IMR-90 (cell line): ENCODE data around the gene DNAH6. TPM values are rescaled to one million over a fixed set of nuclear protein-coding genes. Genes with fewer than 3 reads are reported as not detected.

Experiments
- ATAC-seq: fragments of 200-7000 bp; cut with Tn5 transposase; 2 replicates; pipeline ENCODE4 v1.9.1; 2020; ENCODE audit warnings: low read depth, mild to moderate bottlenecking, moderate library complexity
- BruUV-seq: library from RNA; stranded (reverse); fragments of 400-500 nt; replicated peaks from 2 replicates; lab custom pipeline; 2021; lab: Mats Ljungman, UMichigan
- CTCF ChIA-PET: fragments of 300-600 bp; formaldehyde crosslinking; extraction: SDS; loops from one replicate; lab custom pipeline; 2021; ENCODE audit warnings: antibody characterized with exemption; lab: Yijun Ruan, JAX
- POLR2A ChIA-PET: fragments of 300-600 bp; sonication (Branson Sonifier 250); formaldehyde crosslinking; loops from one replicate; lab custom pipeline; 2022; ENCODE audit warnings: antibody characterized with exemption; ENCODE audit not compliant: unreplicated experiment; lab: Charles Lee
- DNase-seq: peaks from one replicate; pipeline ENCODE4 v3.0.0; 2013
- H2AFZ ChIP-seq: replicated peaks from 2 replicates; pipeline ENCODE3; 2013; ENCODE audit warnings: low read length, mild to moderate bottlenecking; ENCODE audit not compliant: poor library complexity
- H2AK5ac ChIP-seq: 2 replicates; pipeline ENCODE4 v1.6.1; 2013; ENCODE audit warnings: low read depth, low read length, inconsistent platforms
- H2AK9ac ChIP-seq: replicated peaks from 2 replicates; pipeline ENCODE3; 2013; ENCODE audit warnings: mild to moderate bottlenecking, low read depth, low read length, moderate library complexity; ENCODE audit not compliant: poor library complexity
- H2BK120ac ChIP-seq: 2 replicates; pipeline ENCODE4 v1.6.1; 2013; ENCODE audit warnings: low read depth, low read length, inconsistent platforms
- H2BK15ac ChIP-seq: 3 replicates; pipeline ENCODE4 v1.6.1; 2013; ENCODE audit warnings: low read depth, low read length, inconsistent platforms
- H2BK20ac ChIP-seq: 2 replicates; pipeline ENCODE4 v1.6.1; 2013; ENCODE audit warnings: low read depth, mild to moderate bottlenecking, inconsistent platforms, low read length, moderate library complexity
- H2BK5ac ChIP-seq: 2 replicates; pipeline ENCODE4 v1.6.1; 2013; ENCODE audit warnings: mild to moderate bottlenecking, low read depth, low read length, inconsistent platforms; ENCODE audit not compliant: poor library complexity, severe bottlenecking
- H3K14ac ChIP-seq: replicated peaks from 2 replicates; pipeline ENCODE4 v1.6.1; 2013; ENCODE audit warnings: low read depth, low read length, inconsistent platforms
- H3K18ac ChIP-seq: 2 replicates; pipeline ENCODE4 v1.6.1; 2013; ENCODE audit warnings: low read depth, low read length, control low read depth
- H3K23ac ChIP-seq: 2 replicates; pipeline ENCODE4 v1.6.1; 2013; ENCODE audit warnings: low read depth, low read length, inconsistent platforms
- H3K27ac ChIP-seq: 2 replicates; pipeline ENCODE4 v1.5.1; 2013; ENCODE audit warnings: mild to moderate bottlenecking, control low read depth, low read length; ENCODE audit not compliant: insufficient read depth
- H3K27me3 ChIP-seq: 2 replicates; pipeline ENCODE4 v1.6.1; 2013; ENCODE audit warnings: low read length; ENCODE audit not compliant: control insufficient read depth, insufficient read depth
- H3K36me3 ChIP-seq: 2 replicates; pipeline ENCODE4 v1.6.1; 2013; ENCODE audit warnings: low read length, mixed read lengths; ENCODE audit not compliant: control insufficient read depth, insufficient read depth
- H3K4ac ChIP-seq: 2 replicates; pipeline ENCODE4 v1.6.1; 2013; ENCODE audit warnings: low read depth, low read length, inconsistent platforms
- H3K4me1 ChIP-seq: 2 replicates; pipeline ENCODE4 v1.6.1; 2013; ENCODE audit warnings: low read length, mixed read lengths; ENCODE audit not compliant: control insufficient read depth, insufficient read depth
- H3K4me2 ChIP-seq: 2 replicates; pipeline ENCODE4 v1.6.1; 2013; ENCODE audit warnings: low read depth, mild to moderate bottlenecking, control low read depth, low read length, moderate library complexity
- H3K4me3 ChIP-seq: 2 replicates; pipeline ENCODE4 v1.5.1; 2013; ENCODE audit warnings: low read depth, mild to moderate bottlenecking, control low read depth, low read length, moderate library complexity; ENCODE audit not compliant: insufficient read depth
- H3K56ac ChIP-seq: 2 replicates; pipeline ENCODE4 v1.6.1; 2013; ENCODE audit warnings: low read length, inconsistent platforms; ENCODE audit not compliant: insufficient read depth; ENCODE audit errors: extremely low read depth
- H3K79me1 ChIP-seq, 2 experiments: 2 replicates each; pipeline ENCODE4 v1.6.1; 2013; ENCODE audit warnings: low read length in 2 of 2, inconsistent platforms in 1 of 2, low read depth in 1 of 2
- H3K9ac ChIP-seq: 2 replicates; pipeline ENCODE4 v1.6.1; 2013; ENCODE audit warnings: low read depth, low read length, control low read depth
- H3K9me1 ChIP-seq: 2 replicates; pipeline ENCODE4 v1.6.1; 2013; ENCODE audit warnings: low read length, inconsistent platforms; ENCODE audit not compliant: insufficient read depth
- H3K9me3 ChIP-seq: 2 replicates; pipeline ENCODE4 v1.6.1; 2013; ENCODE audit warnings: low read length; ENCODE audit not compliant: control insufficient read depth, insufficient read depth
- H4K20me1 ChIP-seq: 2 replicates; pipeline ENCODE4 v1.6.1; 2013; ENCODE audit warnings: low read length, inconsistent platforms; ENCODE audit not compliant: insufficient read depth
- H4K5ac ChIP-seq: 2 replicates; pipeline ENCODE4 v1.6.1; 2013; ENCODE audit warnings: mild to moderate bottlenecking, low read depth, low read length, control low read depth
- H4K8ac ChIP-seq, 2 experiments: 2 replicates each; pipeline ENCODE4 v1.6.1; 2013; ENCODE audit warnings: low read depth in 2 of 2, low read length in 2 of 2, control low read depth in 1 of 2, inconsistent platforms in 1 of 2
- H4K91ac ChIP-seq: 2 replicates; pipeline ENCODE4 v1.6.1; 2013; ENCODE audit warnings: low read depth, low read length, inconsistent platforms; ENCODE audit not compliant: insufficient read depth
- CEBPB ChIP-seq: IDR thresholded peaks from 2 replicates; pipeline ENCODE4 v1.6.1; 2012; ENCODE audit warnings: low read depth, low read length, improper control_type of control experiment
- CHD1 ChIP-seq: IDR thresholded peaks from 2 replicates; pipeline ENCODE4 v1.6.1; 2012; ENCODE audit warnings: low read depth, low read length, improper control_type of control experiment
- FOS ChIP-seq: fragments of 150-350 bp; IDR thresholded peaks from 2 replicates; pipeline ENCODE4 v1.6.1; 2016; ENCODE audit warnings: low read depth, low read length
- POLR2A ChIP-seq: IDR thresholded peaks from 2 replicates; pipeline ENCODE4 v1.6.1; 2012; ENCODE audit warnings: mild to moderate bottlenecking, low read depth, low read length
- RAD21 ChIP-seq: IDR thresholded peaks from 2 replicates; pipeline ENCODE4 v1.6.1; 2012; ENCODE audit warnings: low read length, improper control_type of control experiment
- RFX5 ChIP-seq: IDR thresholded peaks from 2 replicates; pipeline ENCODE4 v1.8.0; 2012; ENCODE audit warnings: low read depth, mild to moderate bottlenecking, low read length, moderate library complexity
- SMC3 ChIP-seq: fragments of 150-350 bp; IDR thresholded peaks from 2 replicates; pipeline ENCODE4 v1.6.1; 2016; ENCODE audit warnings: low read depth, mild to moderate bottlenecking, antibody characterized with exemption, low read length, moderate library complexity
- WGBS, 2 experiments: methylation state at CpG; one replicate each; pipeline versions ENCODE4 v1.1.5 to v1.1.7; 2013; ENCODE audit warnings: missing lambda C conversion rate in 2 of 2; ENCODE audit not compliant: insufficient read length in 1 of 2; ENCODE audit errors: extremely low coverage in 2 of 2; 5-methylcytosine and 5-hydroxymethylcytosine counted together
- dilution Hi-C: fragments of 300-500 bp; cut with HindIII; formaldehyde crosslinking; loops from one replicate; pipeline ENCODE4 v1.14.3; 2018; ENCODE audit warnings: low sequenced_read_pairs; ENCODE audit not compliant: unreplicated experiment
- in situ Hi-C: fragments of 300-500 bp; cut with MboI; formaldehyde crosslinking; loops from 3 replicates; pipeline ENCODE4 v1.14.3; 2019; ENCODE audit warnings: low sequenced_read_pairs, inconsistent platforms, mixed read lengths
- intact Hi-C: fragments of 100-400 bp; cut with micrococcal nuclease; formaldehyde crosslinking; loops from 2 replicates; pipeline ENCODE4 v1.10.0; 2022
- polyA plus RNA-seq, 3 experiments: library from polyadenylated mRNA; depleted of rRNA; stranded (reverse); fragments of >200 nt; gene quantifications; 2 replicates each; pipeline ENCODE4 v1.2.3, GENCODE V29; 2012; ENCODE audit warnings: low replicate concordance in 1 of 3
- total RNA-seq: library from RNA; depleted of rRNA; stranded (reverse); fragments of >200 nt; gene quantifications from 2 replicates; pipeline ENCODE4 v1.2.3, GENCODE V29; 2012
- TF ChIP-seq, protein P1 (sequence below): fragments of 150-350 bp; IDR thresholded peaks from 2 replicates; pipeline ENCODE4 v1.6.1; 2016; ENCODE audit warnings: low read depth, mild to moderate bottlenecking, low read length, moderate library complexity, borderline replicate concordance
- TF ChIP-seq, protein P2 (sequence below): conservative IDR thresholded peaks from 2 replicates; pipeline ENCODE4 v1.5.1; 2012; ENCODE audit warnings: mild to moderate bottlenecking, low read depth, low read length, improper control_type of control experiment

The DNAH6 gene
- total and polyA plus RNA-seq, 2 of the 4 experiments (the other 2 are of a cell fraction) = under 0.01 to 0.07 TPM

DNA sequence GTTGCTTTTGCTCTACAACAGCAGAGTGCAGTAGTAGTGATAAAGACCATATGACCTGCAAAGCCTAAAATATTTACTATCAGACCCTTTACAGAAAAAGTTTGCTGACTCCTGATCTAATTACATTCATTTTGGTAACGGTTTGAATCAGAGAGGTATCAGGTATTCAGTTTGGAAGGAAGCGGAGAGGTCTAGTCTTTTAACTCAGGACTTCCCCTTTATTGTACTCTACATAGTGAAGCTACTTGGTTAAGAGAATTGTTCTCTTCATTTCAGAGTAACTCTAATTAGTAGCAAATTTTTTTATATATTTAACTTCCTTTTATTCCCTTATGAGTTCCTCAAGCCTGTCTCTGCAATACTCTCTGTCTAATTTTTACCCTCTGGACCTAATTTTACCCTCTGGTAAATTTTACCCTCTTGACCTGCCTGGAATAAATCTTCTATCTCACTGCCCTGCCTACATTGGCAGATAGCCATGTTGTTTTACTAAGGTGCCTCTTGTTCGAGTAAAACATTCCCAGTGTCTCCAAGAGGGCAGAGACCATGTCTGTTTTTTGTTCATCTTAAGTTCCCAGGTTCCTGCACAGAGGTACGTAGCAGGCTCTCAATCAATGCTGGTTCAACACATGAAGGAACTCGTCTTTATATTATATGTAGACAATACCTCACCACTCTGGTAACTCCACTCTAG lies 170.6 kb downstream of the DNAH6 start:
- POLR2A ChIA-PET = no interaction called here
- H2AFZ ChIP-seq = peak overlapping the region; percentile 17
- no peak overlapping the region for H3K4me3 ChIP-seq
- no peak overlapping the region for H3K4me2 ChIP-seq
- CTCF ChIA-PET = no interaction called here
- H3K4ac ChIP-seq = 0 out of 2 replicates have a peak overlapping the region, but pooled peaks have one; percentile 35
- intact Hi-C loops (no loop called here), dilution Hi-C loops (no loop called here), in situ Hi-C loops (no loop called here)
- H3K56ac ChIP-seq = no peak overlapping the region
- H4K5ac ChIP-seq = peak overlapping the region; percentile 54; the same call in 1 of the 2 replicates
- no peaks in the 10 kb centered on the region for H3K9me3 ChIP-seq
- no CpG with 5 or more reads among the region's 5 CpGs for WGBS, 2 experiments
- H2BK120ac ChIP-seq = no peak overlapping the region; the same call in 1 of the 2 replicates
- H4K20me1 ChIP-seq = no peaks in the 10 kb centered on the region
- H2AK9ac ChIP-seq = no peak overlapping the region
- no peaks in the 10 kb centered on the region for H3K27me3 ChIP-seq
- TF ChIP-seq CHD1 (no peak), RAD21 (no peak), RFX5 (no peak), CEBPB (no peak), POLR2A (no peak), FOS (no peak), SMC3 (no peak)
- TF ChIP-seq, protein P1, sequence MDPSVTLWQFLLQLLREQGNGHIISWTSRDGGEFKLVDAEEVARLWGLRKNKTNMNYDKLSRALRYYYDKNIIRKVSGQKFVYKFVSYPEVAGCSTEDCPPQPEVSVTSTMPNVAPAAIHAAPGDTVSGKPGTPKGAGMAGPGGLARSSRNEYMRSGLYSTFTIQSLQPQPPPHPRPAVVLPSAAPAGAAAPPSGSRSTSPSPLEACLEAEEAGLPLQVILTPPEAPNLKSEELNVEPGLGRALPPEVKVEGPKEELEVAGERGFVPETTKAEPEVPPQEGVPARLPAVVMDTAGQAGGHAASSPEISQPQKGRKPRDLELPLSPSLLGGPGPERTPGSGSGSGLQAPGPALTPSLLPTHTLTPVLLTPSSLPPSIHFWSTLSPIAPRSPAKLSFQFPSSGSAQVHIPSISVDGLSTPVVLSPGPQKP = no peak
- TF ChIP-seq, protein P2, sequence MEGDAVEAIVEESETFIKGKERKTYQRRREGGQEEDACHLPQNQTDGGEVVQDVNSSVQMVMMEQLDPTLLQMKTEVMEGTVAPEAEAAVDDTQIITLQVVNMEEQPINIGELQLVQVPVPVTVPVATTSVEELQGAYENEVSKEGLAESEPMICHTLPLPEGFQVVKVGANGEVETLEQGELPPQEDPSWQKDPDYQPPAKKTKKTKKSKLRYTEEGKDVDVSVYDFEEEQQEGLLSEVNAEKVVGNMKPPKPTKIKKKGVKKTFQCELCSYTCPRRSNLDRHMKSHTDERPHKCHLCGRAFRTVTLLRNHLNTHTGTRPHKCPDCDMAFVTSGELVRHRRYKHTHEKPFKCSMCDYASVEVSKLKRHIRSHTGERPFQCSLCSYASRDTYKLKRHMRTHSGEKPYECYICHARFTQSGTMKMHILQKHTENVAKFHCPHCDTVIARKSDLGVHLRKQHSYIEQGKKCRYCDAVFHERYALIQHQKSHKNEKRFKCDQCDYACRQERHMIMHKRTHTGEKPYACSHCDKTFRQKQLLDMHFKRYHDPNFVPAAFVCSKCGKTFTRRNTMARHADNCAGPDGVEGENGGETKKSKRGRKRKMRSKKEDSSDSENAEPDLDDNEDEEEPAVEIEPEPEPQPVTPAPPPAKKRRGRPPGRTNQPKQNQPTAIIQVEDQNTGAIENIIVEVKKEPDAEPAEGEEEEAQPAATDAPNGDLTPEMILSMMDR = no peak
- no peak overlapping the region for H3K9ac ChIP-seq
- H3K14ac ChIP-seq = no peak overlapping the region
- H3K79me1 ChIP-seq = no peaks in the 10 kb centered on the region
- no peak overlapping the region for H3K23ac ChIP-seq
- H3K36me3 ChIP-seq = no peaks in the 10 kb centered on the region
- H4K91ac ChIP-seq = no peak overlapping the region
- H3K9me1 ChIP-seq = peaks cover 7% of the 10 kb centered on the region
- ATAC-seq (no peak), DNase-seq (no peak)
- peak overlapping the region; percentile 74 for H3K18ac ChIP-seq
- no peak overlapping the region for H3K27ac ChIP-seq
- peak overlapping the region in 1 of 2 experiments; percentile 3; a peak in 1 of 4 replicates for H4K8ac ChIP-seq
- no peak overlapping the region for H2AK5ac ChIP-seq
- no TSS peak for BruUV-seq
- peak overlapping the region; percentile 62 for H2BK20ac ChIP-seq
- 0 out of 3 replicates have a peak overlapping the region, but pooled peaks have one; percentile 88 for H2BK15ac ChIP-seq
- peaks cover 10% of the 10 kb centered on the region for H3K4me1 ChIP-seq
- no peak overlapping the region for H2BK5ac ChIP-seq
